ENCODE data around the gene ARHGAP26.

- TF ChIP-seq CHD1 (IDR thresholded peaks at IDR 0.05; ENCODE audit: low read depth, low read length) (no peak), FOS (IDR thresholded peaks at IDR 0.05; ENCODE audit: low read depth, low read length) (no peak), MAFK (IDR thresholded peaks at IDR 0.05; ENCODE audit: low read depth, low read length) (no peak), CEBPB (IDR thresholded peaks at IDR 0.05; ENCODE audit: low read depth, low read length) (peak; percentile 29; the same call in 1 of the 2 replicates), CTCF (conservative IDR thresholded peaks at IDR 0.05; ENCODE audit: low read depth, low read length) (no peak), POLR2A (IDR thresholded peaks at IDR 0.05; ENCODE audit: low read depth, low read length) (no peak), MXI1 (IDR thresholded peaks at IDR 0.05; ENCODE audit: borderline replicate concordance, low read depth, low read length) (no peak)
These were observed 335.2 kb downstream of the ARHGAP26 start for GRCh38 chr5:143105216-143105905.
